Measurements from ENCODE around the gene ELMOD3. TPM values are rescaled to one million over a fixed set of nuclear protein-coding genes. Genes with fewer than 3 reads are reported as not detected.
"Not testable (repeated sequence)": the region's sequence is repeated elsewhere in the genome, so short reads cannot be mapped to it uniquely, and the experiment has no call there.

ELMOD3 gene
- total RNA-seq, 1 donor from 2014 or later = 10.2 TPM

- ATAC-seq (no peak), DNase-seq (ENCODE audit: missing footprints) (no peak)
- intact Hi-C loops (cut with DNase I) = no loop called here
Observed at GRCh38 chr2:85394976-85395375, 40.4 kb downstream of the ELMOD3 start.

- DNase-seq (ENCODE audit: missing footprints) = no peak
- intact Hi-C loops (cut with DNase I) = no loop called here
- ATAC-seq = no peak
Observed at GRCh38 chr2:85395912-85396475, 41.4 kb downstream of the ELMOD3 start.

GRCh38 chr2:85396531-85397470, 42.2 kb downstream of the ELMOD3 start:
- ATAC-seq (no peak), DNase-seq (ENCODE audit: missing footprints) (no peak)
- intact Hi-C loops (cut with DNase I) = no loop called here

GRCh38 chr2:85397925-85398331, 43.4 kb downstream of the ELMOD3 start:
- no peak for DNase-seq (ENCODE audit: missing footprints)
- intact Hi-C loops (cut with DNase I) = no loop called here
- ATAC-seq = no peak

- ATAC-seq (no peak), DNase-seq (ENCODE audit: missing footprints) (no peak)
Observed at GRCh38 chr2:85398426-85399182, 44.0 kb downstream of the ELMOD3 start.

GRCh38 chr2:85399183-85399455, 44.5 kb downstream of the ELMOD3 start:
- intact Hi-C loops (cut with DNase I) = no loop called here
- no peak for ATAC-seq
- DNase-seq (ENCODE audit: missing footprints) = no peak

More at GRCh38 chr2:85398426-85399182, 44.0 kb downstream of the ELMOD3 start:
- intact Hi-C loops (cut with DNase I) = no loop called here

GRCh38 chr2:85400023-85400422, 45.5 kb downstream of the ELMOD3 start:
- intact Hi-C loops (cut with DNase I) = no loop called here

GRCh38 chr2:85400541-85401463, 46.2 kb downstream of the ELMOD3 start:
- DNase-seq (ENCODE audit: missing footprints) = no peak
- no peak for ATAC-seq
- intact Hi-C loops (cut with DNase I) = no loop called here

More at GRCh38 chr2:85400023-85400422, 45.5 kb downstream of the ELMOD3 start:
- no peak for ATAC-seq
- DNase-seq (ENCODE audit: missing footprints) = no peak

- no peak for DNase-seq (ENCODE audit: missing footprints)
- ATAC-seq = no peak
- intact Hi-C loops (cut with DNase I) = no loop called here
Observed at GRCh38 chr2:85401464-85401805, 46.9 kb downstream of the ELMOD3 start.

GRCh38 chr2:85401844-85402243, 47.3 kb downstream of the ELMOD3 start:
- intact Hi-C loops (cut with DNase I) = no loop called here
- DNase-seq (ENCODE audit: missing footprints) (no peak), ATAC-seq (no peak)

GRCh38 chr2:85405201-85406059, 50.9 kb downstream of the ELMOD3 start:
- ATAC-seq = peak; percentile 70
- intact Hi-C loops (cut with DNase I) = no loop called here
- DNase-seq (ENCODE audit: missing footprints) = peak; percentile 78

- intact Hi-C loops (cut with DNase I) = no loop called here
Observed at GRCh38 chr2:85409845-85410583, 55.4 kb downstream of the ELMOD3 start, which contains the start of gene CAPG. TSS of gene CAPG (minus strand) at chr2:85410366. CDS start at chr2:85402145, 8,221 bp downstream.

GRCh38 chr2:85410584-85411404, 56.2 kb downstream of the ELMOD3 start:
- intact Hi-C loops (cut with DNase I) = no loop called here
- ATAC-seq = no peak
- DNase-seq (ENCODE audit: missing footprints) = no peak

More at GRCh38 chr2:85409845-85410583, 55.4 kb downstream of the ELMOD3 start, which contains the start of gene CAPG:
- peak; percentile 28 for ATAC-seq
- DNase-seq (ENCODE audit: missing footprints) = peak; percentile 82

GRCh38 chr2:85411405-85411748, 56.8 kb downstream of the ELMOD3 start:
- ATAC-seq = no peak
- intact Hi-C loops (cut with DNase I) = no loop called here
- no peak for DNase-seq (ENCODE audit: missing footprints)

- DNase-seq (ENCODE audit: missing footprints) = no peak
- no peak for ATAC-seq
- intact Hi-C loops (cut with DNase I) = no loop called here
Observed at GRCh38 chr2:85413592-85414420, 59.2 kb downstream of the ELMOD3 start.

- intact Hi-C loops (cut with DNase I); DNase-seq (ENCODE audit: missing footprints); ATAC-seq: not testable (repeated sequence)
Observed at GRCh38 chr2:85414421-85414759, 59.8 kb downstream of the ELMOD3 start.

All from Right ventricle myocardium inferior (tissue), 1 donor.